Activated CD4-positive, alpha-beta T cell treated with anti-CD3 and anti-CD28 coated beads, Interleukin-2, amount 50 U/mL, for 24 hours (primary cell): ENCODE results near the gene STAMBP.
A peak's percentile ranks its signal among the peaks of the same experiment; 100 is the strongest.
"Not testable (repeated sequence)": the region's sequence is repeated elsewhere in the genome, so short reads cannot be mapped to it uniquely, and the experiment has no call there.

Experiments
- DNase-seq, 2 donors: peaks; one replicate each; pipeline ENCODE4 v3.0.0-alpha.2; 2020; ENCODE audit warnings: low read depth in 1 of 2, low spot score in 1 of 2

Gene STAMBP

GRCh38 chr2:73828818-73829570 lies at the start of gene STAMBP:
STAMBP (plus strand) TSS chr2:73828961; CDS start chr2:73830857, 1,896 bp downstream.
- DNase-seq = peak; percentile 71 to 90

DNA sequence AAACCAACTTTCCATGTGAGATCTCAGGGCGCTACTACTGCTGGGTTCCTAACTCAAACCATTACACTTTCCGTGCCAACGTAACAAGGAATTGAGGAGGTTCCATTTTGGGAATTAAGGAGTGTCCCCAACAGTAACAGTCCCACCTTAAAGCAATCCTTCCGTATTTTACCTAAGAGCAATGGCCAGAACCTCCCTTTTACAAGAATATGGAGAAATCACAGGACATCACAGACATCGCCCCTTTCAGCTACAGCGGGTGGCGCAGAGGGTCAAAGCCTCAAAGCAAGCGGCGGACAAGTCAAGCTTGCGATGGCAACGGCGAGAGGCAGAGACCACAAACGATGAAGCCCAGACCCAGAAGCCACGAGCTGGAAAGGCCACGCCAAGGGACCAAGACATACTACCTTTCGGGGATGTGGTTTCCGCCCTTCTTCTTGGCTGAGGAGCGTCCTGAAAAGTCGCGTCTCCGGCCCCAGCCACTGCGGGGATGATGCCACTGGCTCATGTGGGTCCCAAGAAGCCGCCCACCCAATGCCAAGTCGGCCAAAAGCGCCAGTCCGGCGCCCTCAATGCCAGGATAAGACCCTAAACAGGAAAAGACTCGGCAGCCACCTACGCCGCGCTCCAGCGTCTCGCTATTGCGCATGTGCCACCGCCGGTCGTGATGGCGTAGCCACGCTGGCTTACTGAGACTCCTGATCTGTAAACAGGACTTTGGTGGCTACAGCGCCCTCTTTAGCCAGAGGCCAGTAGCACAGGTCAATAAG lies 49.1 kb upstream of the STAMBP start, which contains the start of gene DUSP11:
DUSP11 (minus strand) TSS at position 637 of the 770 bp plus-strand sequence; CDS start at position 508, 129 bp downstream.
- peak; percentile 97 for DNase-seq

GRCh38 chr2:73780237-73780582 lies 48.6 kb upstream of the STAMBP start:
- DNase-seq = no peak

DNA sequence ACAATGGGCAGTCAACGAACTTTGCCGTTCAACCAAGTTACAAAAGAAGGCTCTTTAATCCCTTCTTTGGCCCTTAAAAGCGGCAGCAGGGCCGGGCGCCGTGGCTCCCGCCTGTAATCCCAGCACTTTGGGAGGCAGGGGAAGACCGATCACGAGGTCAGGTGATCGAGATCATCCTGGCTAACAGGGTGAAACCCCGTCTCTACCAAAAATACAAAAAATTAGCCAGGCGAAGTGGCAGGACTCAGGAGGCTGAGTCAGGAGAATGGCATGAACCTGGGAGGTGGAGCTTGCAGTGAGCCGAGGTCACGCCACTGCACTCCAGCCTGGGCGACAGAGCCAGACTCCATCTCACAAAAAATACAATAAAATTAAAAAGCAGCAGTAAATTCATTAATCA lies 45.4 kb upstream of the STAMBP start:
- DNase-seq = not testable (repeated sequence)

DNA sequence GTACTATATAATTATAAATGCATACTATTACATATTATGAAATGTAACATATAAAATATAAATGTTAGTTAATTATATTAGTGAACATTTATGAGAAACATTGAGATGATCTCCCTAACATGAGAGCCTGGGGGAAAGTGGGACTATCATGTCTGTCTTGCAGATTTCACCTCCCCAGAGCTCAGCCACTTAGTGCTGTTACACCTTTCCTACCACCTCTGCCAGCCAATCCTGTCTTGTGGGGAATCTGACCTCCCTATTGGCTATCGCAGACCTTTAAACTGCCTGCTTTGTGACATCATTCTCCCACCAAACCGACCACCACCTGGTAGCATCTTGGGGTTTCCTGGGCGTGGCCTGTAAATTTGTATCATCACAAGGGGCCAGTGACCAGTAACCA lies 44.9 kb upstream of the STAMBP start, which contains the start of gene C2orf78:
C2orf78 (plus strand) TSS at position 301 of the 400 bp plus-strand sequence. CDS start 127 bp downstream, outside the sequence.
- DNase-seq = not testable (repeated sequence)

DNA sequence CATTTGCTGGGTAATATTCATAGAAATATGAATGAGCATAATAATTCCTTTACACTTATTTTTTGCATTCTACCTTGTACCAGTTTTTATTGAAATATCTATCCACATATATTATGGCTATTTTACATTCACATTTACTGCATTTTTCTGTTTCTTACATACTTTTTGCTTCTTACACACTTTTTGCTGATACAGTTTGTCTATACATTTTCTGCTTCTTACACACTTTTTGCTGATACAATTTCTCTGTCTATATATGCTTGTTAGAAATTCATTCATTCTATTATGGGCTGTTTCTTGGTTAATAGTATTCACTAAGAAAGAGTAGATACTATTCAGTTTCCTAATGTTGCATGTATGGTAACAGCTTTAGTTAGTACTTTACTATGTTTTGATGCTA lies 16.9 kb upstream of the STAMBP start:
- DNase-seq = no peak

DNA sequence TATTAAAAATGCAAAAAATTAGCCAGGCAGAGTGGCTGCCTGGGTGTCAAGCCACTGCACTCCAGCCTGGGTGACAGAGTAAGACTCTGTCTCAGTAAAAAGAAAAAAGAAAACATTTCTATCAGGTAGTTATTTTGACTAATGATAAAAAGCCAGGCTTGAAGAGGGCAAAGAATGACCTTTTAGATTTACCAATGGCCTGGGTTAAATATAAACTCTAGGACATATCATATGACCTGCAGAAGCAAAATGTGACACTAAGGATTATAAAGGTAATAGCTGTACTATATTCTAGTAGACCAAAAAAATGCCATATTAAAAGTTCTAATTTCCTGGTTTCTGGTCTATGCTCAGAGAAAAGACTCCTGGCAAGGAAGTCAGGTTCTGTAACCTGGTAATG lies 16.1 kb upstream of the STAMBP start:
- no peak for DNase-seq

DNA sequence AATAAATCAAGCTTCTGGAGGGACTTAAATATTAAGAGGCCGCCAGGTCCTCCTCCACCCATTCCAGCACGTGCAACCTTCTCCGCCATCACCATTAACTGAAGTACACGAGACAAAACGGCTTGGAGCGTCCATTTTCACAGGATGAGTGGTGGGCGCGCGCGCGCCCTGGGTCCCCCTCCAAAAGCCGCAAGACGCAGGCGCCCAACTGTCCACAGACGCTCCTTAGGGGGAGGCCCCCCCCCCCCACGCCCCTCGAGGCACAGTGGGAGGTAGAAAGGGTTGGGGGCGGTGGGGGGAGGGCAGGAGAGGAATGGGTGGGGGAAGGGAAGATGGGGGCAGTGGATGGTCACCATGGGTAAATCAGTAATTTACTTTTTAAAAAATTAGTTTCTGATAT lies 10.5 kb upstream of the STAMBP start:
- no peak for DNase-seq

- peak in 1 of 2 donors; percentile 16 for DNase-seq
Measured at GRCh38 chr2:73821227-73821626, 7.5 kb upstream of the STAMBP start.

DNA sequence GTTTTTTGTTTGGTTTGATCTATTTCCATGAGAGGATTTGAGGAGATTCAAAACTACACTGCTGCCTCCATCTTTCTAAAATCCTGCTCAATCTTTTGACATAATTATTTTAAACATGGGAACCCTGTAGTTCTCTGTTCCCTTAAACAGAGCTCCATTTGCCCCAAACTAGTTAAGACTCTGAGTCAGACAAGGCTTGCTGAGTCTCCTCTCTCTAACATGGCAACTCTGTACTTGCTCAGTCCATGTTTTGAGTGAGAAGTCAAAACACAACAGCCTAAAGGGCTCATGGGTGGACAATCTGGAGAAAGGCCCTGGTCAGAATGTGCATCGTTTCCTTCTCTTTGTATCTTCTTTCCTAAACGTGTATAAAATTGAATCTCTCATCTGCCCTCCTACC lies 7.1 kb upstream of the STAMBP start:
- DNase-seq = no peak

DNA sequence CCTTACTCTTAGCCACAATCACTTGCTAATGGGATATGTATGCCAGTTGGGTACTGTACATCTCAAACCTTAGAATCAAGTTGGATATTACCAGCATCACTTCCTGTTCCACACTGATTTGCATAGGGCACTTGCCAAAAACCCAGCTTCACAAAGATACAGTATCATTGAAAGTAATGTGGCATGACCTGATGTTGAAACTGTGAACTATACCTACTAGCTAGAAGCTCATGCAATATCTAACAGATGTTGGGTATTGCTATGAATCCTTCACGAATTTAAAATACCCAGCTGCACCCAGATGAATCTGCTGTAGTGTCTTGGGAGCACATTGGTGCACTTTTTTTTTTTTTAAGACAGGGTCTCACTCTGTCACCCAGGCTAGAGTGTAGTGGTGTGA lies 6.5 kb upstream of the STAMBP start:
- DNase-seq = no peak

DNA sequence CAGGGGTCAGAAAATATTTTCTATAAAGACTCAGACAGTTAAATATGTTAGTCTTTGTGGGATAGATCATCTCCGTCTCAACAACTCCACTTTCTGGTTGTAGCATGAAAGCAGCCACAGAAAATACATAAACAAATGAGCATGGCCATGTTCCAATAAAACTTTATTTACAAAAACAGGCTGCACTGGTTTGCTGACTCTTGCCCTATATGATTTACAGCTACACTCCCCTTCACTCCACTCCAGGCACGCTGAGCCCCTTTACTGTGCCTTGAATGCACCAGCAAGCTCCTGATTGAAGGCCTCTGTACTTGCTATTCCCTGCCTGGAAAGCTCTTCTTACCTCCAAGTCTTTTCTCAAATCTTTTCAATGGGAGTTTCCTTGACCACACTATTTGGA lies 5.8 kb upstream of the STAMBP start:
- DNase-seq = no peak

GRCh38 chr2:73823416-73823815 lies 5.3 kb upstream of the STAMBP start:
- DNase-seq = no peak

- peak in 1 of 2 donors; percentile 54 for DNase-seq
Measured at GRCh38 chr2:73823916-73824523, 4.7 kb upstream of the STAMBP start.

DNA sequence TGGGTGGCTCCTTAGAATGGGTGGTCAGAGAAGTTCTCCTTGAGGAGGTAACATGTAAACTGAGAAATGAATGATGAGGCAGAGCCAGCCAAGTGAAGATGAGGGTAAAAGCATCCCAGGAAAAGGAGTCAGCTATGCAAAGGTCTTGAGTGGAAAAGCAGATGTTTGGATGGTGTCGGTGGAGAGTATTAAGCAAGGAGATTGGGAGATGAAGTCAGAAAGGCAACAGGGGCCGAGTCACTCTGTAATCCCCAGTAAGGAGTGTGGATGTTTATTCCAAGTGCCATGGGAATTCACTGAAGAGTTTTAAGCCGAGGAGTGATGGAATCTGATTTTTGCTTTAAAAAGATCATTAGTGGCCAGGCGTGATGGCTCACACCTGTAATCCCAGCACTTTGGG lies 3.4 kb upstream of the STAMBP start:
- no peak for DNase-seq

DNA sequence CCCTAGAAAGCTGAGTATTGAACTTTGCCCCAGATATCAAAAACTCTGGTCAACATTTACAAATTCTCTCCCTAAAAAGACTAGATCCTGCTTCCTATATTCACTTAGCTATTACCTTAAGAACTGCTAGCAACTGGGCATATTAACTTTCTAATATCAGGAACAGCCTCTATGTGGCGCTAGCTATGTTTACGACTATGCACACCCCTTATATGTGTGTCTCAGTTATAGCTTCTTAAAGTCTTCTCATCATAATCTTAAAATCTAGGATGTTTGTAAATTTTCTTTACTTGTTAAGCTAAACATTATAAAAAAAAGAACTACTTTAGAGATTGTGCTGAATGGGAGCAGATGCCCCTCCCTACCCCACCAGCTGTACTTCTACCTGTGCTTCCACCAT lies 1.7 kb upstream of the STAMBP start:
- DNase-seq = no peak

DNA sequence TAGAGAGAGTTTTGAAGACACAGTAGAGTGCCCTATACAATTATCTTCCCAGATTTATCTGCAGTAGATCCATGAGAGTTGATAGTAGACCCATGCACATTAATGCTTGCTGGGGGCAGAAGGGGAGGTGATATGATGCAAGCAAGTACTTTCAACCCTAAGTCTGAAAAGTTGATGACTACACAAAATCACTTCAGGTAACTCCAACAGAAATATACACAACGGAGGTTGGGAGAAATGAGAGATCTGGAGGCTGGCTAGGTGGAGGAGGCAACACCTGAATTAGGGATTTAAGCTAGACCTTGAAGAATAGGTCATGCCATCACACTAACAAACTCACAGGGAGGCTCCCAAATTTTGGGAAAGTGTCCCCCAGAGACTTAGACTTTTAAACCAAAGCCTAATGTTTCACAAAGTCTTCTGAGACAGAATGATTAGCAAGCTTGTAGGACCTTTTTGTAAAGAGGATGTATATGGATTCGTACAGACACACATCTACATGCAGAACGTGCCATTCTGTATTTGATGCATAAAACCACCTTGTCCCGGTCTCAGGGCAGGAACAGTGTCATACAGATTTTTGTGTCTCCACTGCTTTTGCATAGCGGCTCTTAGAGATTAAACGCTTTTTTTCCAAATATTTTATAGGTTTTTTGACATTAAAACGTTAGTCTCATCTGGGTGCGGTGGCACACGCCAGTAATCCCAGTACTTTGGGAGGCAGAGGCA lies 937 bp upstream of the STAMBP start:
- DNase-seq = no peak

GRCh38 chr2:73828389-73828817 lies 358 bp upstream of the STAMBP start:
- DNase-seq = no peak

- DNase-seq = peak; percentile 21 to 54
Measured at GRCh38 chr2:73830871-73831401, 2.2 kb downstream of the STAMBP start.

DNA sequence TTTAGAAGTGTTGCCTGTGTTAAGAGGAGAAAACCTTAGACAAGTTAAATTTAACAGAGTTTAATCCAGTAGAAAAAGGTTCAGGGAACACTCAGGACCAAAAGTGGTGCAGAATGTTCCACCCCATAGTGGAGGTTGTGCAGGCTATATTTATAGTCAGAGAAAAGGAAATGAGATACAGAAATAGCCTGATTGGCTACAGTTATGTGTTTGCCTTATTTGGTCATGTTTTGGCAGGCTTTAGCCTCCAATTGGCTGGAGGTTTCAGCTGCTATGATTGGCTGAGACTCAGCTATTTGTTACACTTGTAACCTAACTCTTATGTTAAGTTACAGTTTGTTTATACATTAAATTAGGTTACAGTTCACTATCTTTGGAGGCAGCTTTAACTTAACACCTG lies 4.2 kb downstream of the STAMBP start:
- DNase-seq = no peak
